Keratinocyte (primary cell): ENCODE results near the gene RIN3.

Experiments
- CTCF ChIP-seq, 3 experiments: IDR thresholded peaks in 1 of 3; conservative IDR thresholded peaks in 1 of 3; optimal IDR thresholded peaks in 1 of 3; 2 replicates in 2 of 3; 3 replicates in 1 of 3; pipeline versions ENCODE3 to v1.5.1; 2011; ENCODE audit warnings: low read length in 3 of 3, mild to moderate bottlenecking in 3 of 3, moderate library complexity in 2 of 3, control low read depth in 1 of 3, inconsistent platforms in 1 of 3; ENCODE audit not compliant: insufficient read depth in 2 of 3; ENCODE audit errors: extremely low read depth in 1 of 3
- EZH2 ChIP-seq: IDR thresholded peaks from one replicate; pipeline ENCODE4 v1.6.1; 2012; ENCODE audit warnings: inconsistent platforms, mild to moderate bottlenecking, low read length, moderate library complexity

GRCh38 chr14:92656306-92657081 is 142.9 kb downstream of the RIN3 start:
- TF ChIP-seq CTCF (optimal IDR thresholded peaks at IDR 0.05 in 1 of 3, IDR thresholded peaks at IDR 0.05 in 1 of 3, conservative IDR thresholded peaks at IDR 0.05 in 1 of 3; ENCODE audit: extremely low read depth in 1 of 3, insufficient read depth in 2 of 3, low read length in 3 of 3) = no peak
- TF ChIP-seq EZH2 = no peak
